CD14-positive monocyte (primary cell): ENCODE data around the gene GJB2. TPM values are rescaled to one million over a fixed set of nuclear protein-coding genes. Genes with fewer than 3 reads are reported as not detected.

ENCODE experiments used
- DNase-seq, 3 donors: peaks; one replicate each; pipeline ENCODE4 v3.0.0-alpha.2; 2011 to 2022
- H2AFZ ChIP-seq: 2 replicates; pipeline ENCODE4 v1.6.0; 2012; ENCODE audit warnings: mild to moderate bottlenecking, low read depth, low read length, inconsistent platforms; ENCODE audit not compliant: insufficient read depth, poor library complexity, severe bottlenecking
- H3K27ac ChIP-seq, 2 donors: 1 replicate in 1 of 2; 2 replicates in 1 of 2; pipeline ENCODE4 v1.5.1; 2012 to 2013; ENCODE audit warnings: low read length in 2 of 2, control low read depth in 1 of 2, inconsistent platforms in 1 of 2, low read depth in 1 of 2, mild to moderate bottlenecking in 1 of 2
- H3K27me3 ChIP-seq, 2 donors: one replicate each; pipeline versions ENCODE4 v1.6.0 to v1.6.1; 2011 to 2013; ENCODE audit warnings: low read length in 2 of 2; ENCODE audit not compliant: control insufficient read depth in 2 of 2, insufficient read depth in 2 of 2
- H3K36me3 ChIP-seq, 2 donors: replicated peaks in 1 of 2; 1 replicate in 1 of 2; 2 replicates in 1 of 2; pipeline versions ENCODE4 v1.5.1 to v1.6.1; 2012 to 2013; ENCODE audit warnings: low read length in 2 of 2, control low read depth in 1 of 2, inconsistent platforms in 1 of 2, mild to moderate bottlenecking in 1 of 2; ENCODE audit not compliant: insufficient read depth in 2 of 2, control insufficient read depth in 1 of 2
- H3K4me1 ChIP-seq, 2 donors: 1 replicate in 1 of 2; 2 replicates in 1 of 2; pipeline versions ENCODE4 v1.5.1 to v1.6.1; 2012 to 2013; ENCODE audit warnings: low read length in 2 of 2, control low read depth in 1 of 2, inconsistent platforms in 1 of 2, mild to moderate bottlenecking in 1 of 2, moderate library complexity in 1 of 2; ENCODE audit not compliant: insufficient read depth in 2 of 2, control insufficient read depth in 1 of 2
- H3K4me2 ChIP-seq: replicated peaks from 2 replicates; pipeline ENCODE3; 2012; ENCODE audit warnings: low read length, moderate library complexity, mild to moderate bottlenecking; ENCODE audit not compliant: poor library complexity, severe bottlenecking; ENCODE audit errors: extremely low read depth
- H3K4me3 ChIP-seq, 3 experiments: fragments of 200-600 bp in 1 of 3; sonication (generic) in 1 of 3; replicated peaks in 1 of 3; 1 replicate in 2 of 3; 2 replicates in 1 of 3; pipeline ENCODE4 v1.5.1; 2011 to 2013; ENCODE audit warnings: low read length in 3 of 3, mild to moderate bottlenecking in 3 of 3, control low read depth in 2 of 3, low read depth in 2 of 3, inconsistent platforms in 1 of 3, moderate library complexity in 1 of 3
- H3K79me2 ChIP-seq: 2 replicates; pipeline ENCODE4 v1.6.0; 2012; ENCODE audit warnings: mild to moderate bottlenecking, control low read depth, inconsistent platforms, low read length, moderate library complexity; ENCODE audit not compliant: insufficient read depth
- H3K9ac ChIP-seq: 2 replicates; pipeline ENCODE4 v1.6.0; 2017; ENCODE audit warnings: low read length, mild to moderate bottlenecking; ENCODE audit not compliant: insufficient read depth, poor library complexity, severe bottlenecking
- H3K9me3 ChIP-seq, 2 donors: replicated peaks in 1 of 2; 1 replicate in 1 of 2; 2 replicates in 1 of 2; pipeline versions ENCODE4 v1.5.1 to v1.6.1; 2012 to 2013; ENCODE audit warnings: low read length in 2 of 2, control low read depth in 1 of 2; ENCODE audit not compliant: control insufficient read depth in 1 of 2, insufficient read depth in 1 of 2
- H4K20me1 ChIP-seq: 2 replicates; pipeline ENCODE4 v1.6.0; 2012; ENCODE audit warnings: mild to moderate bottlenecking, low read length, control low read depth, moderate library complexity; ENCODE audit not compliant: insufficient read depth
- H3K27ac Mint-ChIP-seq, 7 donors: one replicate each; pipeline ENCODE4 v1.8.0; 2020; ENCODE audit warnings: mild to moderate bottlenecking in 7 of 7, mixed read lengths in 7 of 7, moderate library complexity in 6 of 7, inconsistent platforms in 2 of 7
- H3K27me3 Mint-ChIP-seq, 3 donors: one replicate each; pipeline ENCODE4 v1.8.0; 2021 to 2022; ENCODE audit warnings: low read depth in 3 of 3, mild to moderate bottlenecking in 3 of 3, mixed read lengths in 3 of 3, moderate library complexity in 3 of 3, inconsistent platforms in 1 of 3
- H3K36me3 Mint-ChIP-seq, 2 donors: one replicate each; pipeline ENCODE4 v1.8.0; 2020; ENCODE audit warnings: mixed read lengths in 2 of 2, inconsistent platforms in 1 of 2, mild to moderate bottlenecking in 1 of 2
- H3K4me1 Mint-ChIP-seq: one replicate; pipeline ENCODE4 v1.8.0; 2020; ENCODE audit warnings: mild to moderate bottlenecking, mixed read lengths
- H3K4me3 Mint-ChIP-seq, 2 donors: one replicate each; pipeline ENCODE4 v1.8.0; 2020; ENCODE audit warnings: mild to moderate bottlenecking in 2 of 2, mixed read lengths in 2 of 2, moderate library complexity in 1 of 2
- H3K9me3 Mint-ChIP-seq, 7 donors: one replicate each; pipeline ENCODE4 v1.8.0; 2020 to 2022; ENCODE audit warnings: mixed read lengths in 7 of 7, mild to moderate bottlenecking in 6 of 7, moderate library complexity in 6 of 7, inconsistent platforms in 2 of 7
- WGBS: methylation state at CpG from one replicate; pipeline ENCODE4 v1.1.5; 2013; ENCODE audit warnings: missing lambda C conversion rate; ENCODE audit not compliant: insufficient coverage; 5-methylcytosine and 5-hydroxymethylcytosine counted together
- intact Hi-C, 2 donors: fragments of 100-400 bp; cut with micrococcal nuclease; formaldehyde crosslinking; loops; one replicate each; pipeline versions ENCODE4 v1.15.0 to v1.15.1; 2023
- polyA plus RNA-seq, 3 donors: library from polyadenylated mRNA; depleted of rRNA in 1 of 3; unstranded in 2 of 3; stranded (reverse) in 1 of 3; fragments of 300-500 nt in 2 of 3; fragments of >200 nt in 1 of 3; fragmentation: Illumina TruSeq in 2 of 3; gene quantifications; 1 replicate in 2 of 3; 2 replicates in 1 of 3; pipeline ENCODE4 v1.2.3, GENCODE V29; 2012 to 2021
- TF ChIP-seq, protein P1 (sequence below): fragments of 200-600 bp; IDR thresholded peaks from one replicate; pipeline ENCODE4 v1.8.0; 2022; ENCODE audit warnings: antibody characterized with exemption, mild to moderate bottlenecking

Gene GJB2
- polyA plus RNA-seq, 3 donors = 0.41 TPM; not detected in 2

DNA sequence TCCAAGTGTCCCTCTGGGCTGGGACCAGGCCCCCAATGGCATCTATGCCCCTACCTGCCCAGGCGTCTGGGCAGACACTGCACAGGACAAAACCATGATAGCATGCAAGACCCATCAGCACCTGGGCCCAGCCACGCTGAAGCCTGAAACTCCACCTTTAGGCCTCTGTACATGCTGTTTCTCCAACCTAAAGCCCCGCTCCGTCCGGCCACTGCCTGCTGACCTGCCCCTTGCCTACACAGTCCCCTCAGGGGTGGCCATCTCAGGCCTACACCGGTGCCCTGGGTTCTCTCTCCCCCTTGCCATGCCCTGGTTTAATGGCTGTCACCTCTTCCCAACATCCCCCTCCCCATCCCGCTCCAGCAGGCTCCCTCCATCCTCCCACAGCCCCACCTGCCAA lies 47.2 kb downstream of the GJB2 start:
- peaks cover 48 to 63% (median 48%) of the 10 kb centered on the region in 3 donors for H3K27me3 Mint-ChIP-seq
- Histone ChIP-seq H3K4me2 (no peak overlapping the region), H3K9ac (no peak overlapping the region), H3K36me3 (no peaks in the 10 kb centered on the region), H3K27me3 (peaks cover 14 to 55% of the 10 kb centered on the region in 2 donors), H3K27ac (no peak overlapping the region), H3K9me3 (peaks cover 0 to 5% of the 10 kb centered on the region in 2 donors), H2AFZ (no peak overlapping the region), H4K20me1 (no peaks in the 10 kb centered on the region), H3K79me2 (no peaks in the 10 kb centered on the region), H3K4me3 (no peak overlapping the region), H3K4me1 (no peaks in the 10 kb centered on the region)
- TF ChIP-seq, protein P1, sequence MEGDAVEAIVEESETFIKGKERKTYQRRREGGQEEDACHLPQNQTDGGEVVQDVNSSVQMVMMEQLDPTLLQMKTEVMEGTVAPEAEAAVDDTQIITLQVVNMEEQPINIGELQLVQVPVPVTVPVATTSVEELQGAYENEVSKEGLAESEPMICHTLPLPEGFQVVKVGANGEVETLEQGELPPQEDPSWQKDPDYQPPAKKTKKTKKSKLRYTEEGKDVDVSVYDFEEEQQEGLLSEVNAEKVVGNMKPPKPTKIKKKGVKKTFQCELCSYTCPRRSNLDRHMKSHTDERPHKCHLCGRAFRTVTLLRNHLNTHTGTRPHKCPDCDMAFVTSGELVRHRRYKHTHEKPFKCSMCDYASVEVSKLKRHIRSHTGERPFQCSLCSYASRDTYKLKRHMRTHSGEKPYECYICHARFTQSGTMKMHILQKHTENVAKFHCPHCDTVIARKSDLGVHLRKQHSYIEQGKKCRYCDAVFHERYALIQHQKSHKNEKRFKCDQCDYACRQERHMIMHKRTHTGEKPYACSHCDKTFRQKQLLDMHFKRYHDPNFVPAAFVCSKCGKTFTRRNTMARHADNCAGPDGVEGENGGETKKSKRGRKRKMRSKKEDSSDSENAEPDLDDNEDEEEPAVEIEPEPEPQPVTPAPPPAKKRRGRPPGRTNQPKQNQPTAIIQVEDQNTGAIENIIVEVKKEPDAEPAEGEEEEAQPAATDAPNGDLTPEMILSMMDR = no peak
- peaks cover 0 to 8% (median 4%) of the 10 kb centered on the region in 7 donors for H3K9me3 Mint-ChIP-seq
- no peak overlapping the region for H3K4me3 Mint-ChIP-seq
- DNase-seq = no peak
- H3K36me3 Mint-ChIP-seq = peaks cover 0 to 5% of the 10 kb centered on the region in 2 donors
- WGBS = 69% methylated on average over 5 of the region's 7 CpGs
- intact Hi-C loops = no loop called here
- peaks cover 4% of the 10 kb centered on the region for H3K4me1 Mint-ChIP-seq
- no peak overlapping the region for H3K27ac Mint-ChIP-seq

DNA sequence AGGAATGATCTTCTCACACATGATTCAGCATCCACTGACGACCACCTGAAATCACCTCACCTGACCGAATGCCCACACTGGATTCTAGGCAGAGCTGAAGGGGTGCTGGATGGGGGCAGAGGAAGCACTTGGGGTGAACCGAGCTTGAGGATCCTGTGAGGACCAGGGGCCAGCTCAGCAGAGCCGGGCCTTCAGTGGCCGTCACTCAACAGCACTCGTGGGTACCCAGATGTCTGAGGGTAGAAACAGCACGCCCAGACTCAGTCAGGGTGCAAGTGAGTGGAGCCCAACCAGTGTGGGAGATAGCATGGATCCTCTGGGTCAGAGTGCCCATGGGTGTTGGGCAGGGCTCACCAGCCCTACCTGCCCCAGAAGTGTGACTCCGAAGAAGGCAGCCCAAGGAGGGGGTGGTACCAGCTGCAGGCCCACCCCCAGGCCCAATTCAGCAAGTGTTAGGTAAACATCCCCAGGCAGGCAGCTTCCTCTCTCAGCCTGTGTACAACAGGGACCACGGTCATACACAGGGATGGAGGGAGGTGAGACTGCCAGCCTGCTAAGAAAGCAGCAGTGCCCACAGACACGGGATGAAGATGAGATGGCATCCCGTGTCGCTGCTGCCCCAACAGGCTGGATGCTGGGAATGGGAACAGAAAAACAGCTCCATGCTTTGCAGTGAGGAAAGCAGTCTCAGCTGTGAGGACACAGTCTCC lies 48.4 kb downstream of the GJB2 start:
- Histone ChIP-seq H3K27me3 (peaks cover 23 to 62% of the 10 kb centered on the region in 2 donors), H3K9ac (no peak overlapping the region), H3K9me3 (peaks cover 0 to 5% of the 10 kb centered on the region in 2 donors), H2AFZ (no peak overlapping the region), H4K20me1 (no peaks in the 10 kb centered on the region), H3K36me3 (no peaks in the 10 kb centered on the region), H3K79me2 (no peaks in the 10 kb centered on the region), H3K4me2 (no peak overlapping the region), H3K4me1 (no peaks in the 10 kb centered on the region), H3K27ac (no peak overlapping the region), H3K4me3 (no peak overlapping the region)
- Mint-ChIP-seq H3K27me3 (peaks cover 41 to 68% (median 46%) of the 10 kb centered on the region in 3 donors), H3K4me3 (no peak overlapping the region), H3K4me1 (peaks cover 4% of the 10 kb centered on the region), H3K27ac (no peak overlapping the region), H3K9me3 (peaks cover 0 to 8% (median 4%) of the 10 kb centered on the region in 7 donors), H3K36me3 (peaks cover 0 to 5% of the 10 kb centered on the region in 2 donors)
- 88% methylated on average over 6 of the region's 12 CpGs for WGBS
- DNase-seq = no peak
- intact Hi-C loops = no loop called here
- TF ChIP-seq, protein P1 = no peak
